Gastrocnemius medialis (tissue), 4 donors: ENCODE results near the gene CUX1.

ENCODE experiments used
- POLR2A ChIP-seq, 2 donors: fragments of 450-650 bp; IDR thresholded peaks; one replicate each; pipeline ENCODE4 v1.6.1; 2017; ENCODE audit warnings: antibody characterized with exemption in 2 of 2, mild to moderate bottlenecking in 2 of 2, moderate library complexity in 2 of 2
- TF ChIP-seq, protein P1 (sequence below), 5 experiments: fragments of 450-650 bp in 3 of 5; fragments of 200-600 bp in 2 of 5; sonication (generic) in 2 of 5; IDR thresholded peaks in 4 of 5; conservative IDR thresholded peaks in 1 of 5; 1 replicate in 4 of 5; 2 replicates in 1 of 5; pipeline ENCODE4 v1.5.1; 2016 to 2019; ENCODE audit warnings: antibody characterized with exemption in 5 of 5, mild to moderate bottlenecking in 3 of 5, moderate library complexity in 3 of 5

DNA sequence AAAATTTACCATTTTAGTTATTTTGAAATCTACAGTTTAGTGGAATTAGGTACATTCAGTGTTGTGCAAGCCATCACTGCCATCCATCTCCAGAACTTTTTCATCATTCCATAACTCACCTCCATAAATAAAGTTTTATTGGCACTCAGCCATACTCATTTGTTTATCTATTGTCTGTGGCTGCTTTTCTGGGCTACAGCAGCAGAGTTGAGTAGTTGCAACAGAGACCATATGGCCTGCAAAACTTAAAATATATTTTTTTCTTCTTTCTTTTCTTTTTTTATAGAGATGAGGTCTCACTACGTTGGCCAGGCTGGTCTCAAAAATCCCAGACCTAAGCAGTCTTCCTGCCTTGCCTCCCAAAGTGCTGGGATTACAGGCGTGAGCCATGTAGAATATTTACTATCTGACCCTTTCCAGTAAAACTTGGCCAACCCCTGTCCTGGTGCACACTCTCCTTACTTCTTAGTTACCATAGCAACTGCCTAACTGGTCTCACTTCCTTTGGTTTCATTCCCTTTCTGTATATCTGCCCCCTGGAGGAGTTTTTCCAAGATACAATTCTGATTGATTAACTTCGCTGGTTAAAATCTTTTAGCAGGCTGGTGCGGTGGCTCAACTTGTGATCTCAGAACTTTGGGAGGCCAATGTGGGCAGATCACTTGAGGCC, 133.2 kb downstream of the CUX1 start:
- TF ChIP-seq, protein P1, sequence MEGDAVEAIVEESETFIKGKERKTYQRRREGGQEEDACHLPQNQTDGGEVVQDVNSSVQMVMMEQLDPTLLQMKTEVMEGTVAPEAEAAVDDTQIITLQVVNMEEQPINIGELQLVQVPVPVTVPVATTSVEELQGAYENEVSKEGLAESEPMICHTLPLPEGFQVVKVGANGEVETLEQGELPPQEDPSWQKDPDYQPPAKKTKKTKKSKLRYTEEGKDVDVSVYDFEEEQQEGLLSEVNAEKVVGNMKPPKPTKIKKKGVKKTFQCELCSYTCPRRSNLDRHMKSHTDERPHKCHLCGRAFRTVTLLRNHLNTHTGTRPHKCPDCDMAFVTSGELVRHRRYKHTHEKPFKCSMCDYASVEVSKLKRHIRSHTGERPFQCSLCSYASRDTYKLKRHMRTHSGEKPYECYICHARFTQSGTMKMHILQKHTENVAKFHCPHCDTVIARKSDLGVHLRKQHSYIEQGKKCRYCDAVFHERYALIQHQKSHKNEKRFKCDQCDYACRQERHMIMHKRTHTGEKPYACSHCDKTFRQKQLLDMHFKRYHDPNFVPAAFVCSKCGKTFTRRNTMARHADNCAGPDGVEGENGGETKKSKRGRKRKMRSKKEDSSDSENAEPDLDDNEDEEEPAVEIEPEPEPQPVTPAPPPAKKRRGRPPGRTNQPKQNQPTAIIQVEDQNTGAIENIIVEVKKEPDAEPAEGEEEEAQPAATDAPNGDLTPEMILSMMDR (IDR thresholded peaks at IDR 0.05 in 4 of 5, conservative IDR thresholded peaks at IDR 0.05 in 1 of 5) = no peak
- no peak for TF ChIP-seq POLR2A (IDR thresholded peaks at IDR 0.05)
